Measurements from ENCODE around the gene DCN. TPM values are rescaled to one million over a fixed set of nuclear protein-coding genes. Genes with fewer than 3 reads are reported as not detected.

Gene DCN
- total RNA-seq, 1 donor: 1,400 TPM

DNA sequence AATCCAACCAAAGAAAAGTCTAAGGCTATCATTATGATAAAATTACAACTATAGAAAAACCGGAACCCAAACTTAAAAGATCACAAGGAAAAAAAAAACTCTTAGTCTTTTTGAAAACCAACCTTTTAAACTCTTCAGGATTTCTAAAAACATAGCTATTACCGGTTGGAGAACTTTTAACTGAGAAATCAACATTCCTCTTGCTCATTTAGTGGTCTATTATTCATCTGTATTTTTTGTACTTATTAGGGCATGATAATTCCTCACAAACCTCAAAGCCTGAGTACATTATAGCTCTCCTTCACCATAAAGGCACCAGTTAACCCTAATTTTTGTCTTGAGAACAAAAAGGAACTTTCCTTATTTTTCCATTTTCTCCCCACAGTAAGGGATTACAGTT is 81.7 kb downstream of the DCN start:
- DNase-seq (ENCODE audit: insufficient read length, low spot score, missing footprints): no peak
- Histone ChIP-seq H3K4me3 (ENCODE audit: insufficient read depth, low read length) (no peak overlapping the region), H3K27me3 (ENCODE audit: insufficient read depth, low read length) (no peaks in the 10 kb centered on the region), H3K79me2 (ENCODE audit: insufficient read depth, low read length) (peaks cover 5% of the 10 kb centered on the region), H3K36me3 (ENCODE audit: insufficient read depth, low read length) (peaks cover 31% of the 10 kb centered on the region), H3K9me3 (ENCODE audit: low read depth, low read length) (no peaks in the 10 kb centered on the region), H2AFZ (ENCODE audit: low read length) (no peak overlapping the region), H3K4me1 (ENCODE audit: insufficient read depth, low read length) (peaks cover 42% of the 10 kb centered on the region), H3K27ac (ENCODE audit: low read depth, low read length) (no peak overlapping the region), H3K4me2 (ENCODE audit: insufficient read depth, low read length) (no peak overlapping the region), H4K20me1 (ENCODE audit: insufficient read depth, low read length) (no peaks in the 10 kb centered on the region)
- TF ChIP-seq, protein P1, sequence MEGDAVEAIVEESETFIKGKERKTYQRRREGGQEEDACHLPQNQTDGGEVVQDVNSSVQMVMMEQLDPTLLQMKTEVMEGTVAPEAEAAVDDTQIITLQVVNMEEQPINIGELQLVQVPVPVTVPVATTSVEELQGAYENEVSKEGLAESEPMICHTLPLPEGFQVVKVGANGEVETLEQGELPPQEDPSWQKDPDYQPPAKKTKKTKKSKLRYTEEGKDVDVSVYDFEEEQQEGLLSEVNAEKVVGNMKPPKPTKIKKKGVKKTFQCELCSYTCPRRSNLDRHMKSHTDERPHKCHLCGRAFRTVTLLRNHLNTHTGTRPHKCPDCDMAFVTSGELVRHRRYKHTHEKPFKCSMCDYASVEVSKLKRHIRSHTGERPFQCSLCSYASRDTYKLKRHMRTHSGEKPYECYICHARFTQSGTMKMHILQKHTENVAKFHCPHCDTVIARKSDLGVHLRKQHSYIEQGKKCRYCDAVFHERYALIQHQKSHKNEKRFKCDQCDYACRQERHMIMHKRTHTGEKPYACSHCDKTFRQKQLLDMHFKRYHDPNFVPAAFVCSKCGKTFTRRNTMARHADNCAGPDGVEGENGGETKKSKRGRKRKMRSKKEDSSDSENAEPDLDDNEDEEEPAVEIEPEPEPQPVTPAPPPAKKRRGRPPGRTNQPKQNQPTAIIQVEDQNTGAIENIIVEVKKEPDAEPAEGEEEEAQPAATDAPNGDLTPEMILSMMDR (IDR thresholded peaks at IDR 0.05; ENCODE audit: extremely low read depth, low read depth, low read length): no peak

GRCh38 chr12:91099836-91100235 is 82.8 kb downstream of the DCN start:
- Histone ChIP-seq H3K27me3 (ENCODE audit: insufficient read depth, low read length) (no peaks in the 10 kb centered on the region), H2AFZ (ENCODE audit: low read length) (no peak overlapping the region), H3K4me2 (ENCODE audit: insufficient read depth, low read length) (no peak overlapping the region), H3K4me1 (ENCODE audit: insufficient read depth, low read length) (peaks cover 31% of the 10 kb centered on the region), H3K79me2 (ENCODE audit: insufficient read depth, low read length) (no peaks in the 10 kb centered on the region), H3K9me3 (ENCODE audit: low read depth, low read length) (no peaks in the 10 kb centered on the region), H4K20me1 (ENCODE audit: insufficient read depth, low read length) (no peaks in the 10 kb centered on the region), H3K27ac (ENCODE audit: low read depth, low read length) (no peak overlapping the region), H3K36me3 (ENCODE audit: insufficient read depth, low read length) (peaks cover 26% of the 10 kb centered on the region), H3K4me3 (ENCODE audit: insufficient read depth, low read length) (no peak overlapping the region)
- TF ChIP-seq, protein P1 (IDR thresholded peaks at IDR 0.05; ENCODE audit: extremely low read depth, low read depth, low read length): no peak
- no peak for DNase-seq (ENCODE audit: insufficient read length, low spot score, missing footprints)

DNA sequence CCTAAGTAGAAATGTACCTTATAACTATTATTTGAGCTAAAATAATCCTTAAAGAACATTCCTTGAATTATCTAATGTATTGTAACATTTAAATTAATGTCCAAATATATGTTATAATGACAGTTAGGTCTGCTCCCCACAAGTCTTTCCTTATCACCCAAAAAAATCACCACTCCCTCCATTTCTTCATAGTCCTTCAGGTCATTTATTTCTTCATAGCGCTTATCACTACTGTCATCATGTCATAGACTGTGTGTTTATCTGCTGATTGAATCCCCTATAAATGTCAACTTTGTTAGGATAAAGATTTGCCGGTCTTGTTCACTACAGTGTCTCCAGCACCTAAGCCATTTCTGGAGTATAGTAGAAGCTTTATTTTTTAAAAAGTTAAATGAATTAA is 83.3 kb downstream of the DCN start:
- no peak overlapping the region for H3K4me3 ChIP-seq (ENCODE audit: insufficient read depth, low read length)
- H3K9me3 ChIP-seq (ENCODE audit: low read depth, low read length): no peaks in the 10 kb centered on the region
- no peak overlapping the region for H2AFZ ChIP-seq (ENCODE audit: low read length)
- H3K4me1 ChIP-seq (ENCODE audit: insufficient read depth, low read length): peaks cover 29% of the 10 kb centered on the region
- no peak for DNase-seq (ENCODE audit: insufficient read length, low spot score, missing footprints)
- TF ChIP-seq, protein P1 (IDR thresholded peaks at IDR 0.05; ENCODE audit: extremely low read depth, low read depth, low read length): no peak
- no peaks in the 10 kb centered on the region for H4K20me1 ChIP-seq (ENCODE audit: insufficient read depth, low read length)
- no peaks in the 10 kb centered on the region for H3K27me3 ChIP-seq (ENCODE audit: insufficient read depth, low read length)
- no peak overlapping the region for H3K4me2 ChIP-seq (ENCODE audit: insufficient read depth, low read length)
- H3K79me2 ChIP-seq (ENCODE audit: insufficient read depth, low read length): no peaks in the 10 kb centered on the region
- peak overlapping the region; percentile 59 for H3K27ac ChIP-seq (ENCODE audit: low read depth, low read length)
- peaks cover 25% of the 10 kb centered on the region for H3K36me3 ChIP-seq (ENCODE audit: insufficient read depth, low read length)

DNA sequence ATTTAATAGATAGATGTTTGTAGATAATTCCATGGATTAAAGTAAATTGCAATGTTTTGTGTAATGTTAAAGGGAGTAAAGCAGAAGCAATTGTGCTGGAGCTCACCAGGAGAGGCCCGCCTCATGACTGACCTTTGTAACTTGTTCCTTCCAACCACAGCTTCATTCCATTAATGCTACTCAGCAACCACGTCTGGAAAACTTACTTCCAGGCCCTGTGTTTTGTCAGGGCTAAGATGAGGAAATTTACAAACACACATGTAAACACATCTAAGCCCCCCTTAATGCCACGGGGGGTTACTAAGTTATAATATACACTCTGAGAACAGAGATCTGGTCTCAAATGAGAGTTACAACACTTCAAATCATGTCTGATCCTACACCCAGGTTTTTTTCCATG is 83.7 kb downstream of the DCN start:
- Histone ChIP-seq H3K79me2 (ENCODE audit: insufficient read depth, low read length) (no peaks in the 10 kb centered on the region), H3K4me1 (ENCODE audit: insufficient read depth, low read length) (peaks cover 29% of the 10 kb centered on the region), H3K27me3 (ENCODE audit: insufficient read depth, low read length) (no peaks in the 10 kb centered on the region), H3K4me2 (ENCODE audit: insufficient read depth, low read length) (no peak overlapping the region), H3K27ac (ENCODE audit: low read depth, low read length) (peak overlapping the region; percentile 59), H3K9me3 (ENCODE audit: low read depth, low read length) (no peaks in the 10 kb centered on the region), H3K4me3 (ENCODE audit: insufficient read depth, low read length) (no peak overlapping the region), H2AFZ (ENCODE audit: low read length) (no peak overlapping the region), H3K36me3 (ENCODE audit: insufficient read depth, low read length) (peaks cover 21% of the 10 kb centered on the region), H4K20me1 (ENCODE audit: insufficient read depth, low read length) (no peaks in the 10 kb centered on the region)
- TF ChIP-seq, protein P1 (IDR thresholded peaks at IDR 0.05; ENCODE audit: extremely low read depth, low read depth, low read length): no peak
- peak; percentile 31 for DNase-seq (ENCODE audit: insufficient read length, low spot score, missing footprints)

All from osteoblast (primary cell).